Endodermal cell (in vitro differentiated cells): Measurements from ENCODE around the gene SIDT1. TPM values are rescaled to one million over a fixed set of nuclear protein-coding genes. Genes with fewer than 3 reads are reported as not detected.

Source experiments
- DNase-seq: peaks from one replicate; pipeline ENCODE4 v3.0.0-alpha.2; 2017
- H3K27ac ChIP-seq: 2 replicates; pipeline ENCODE4 v1.5.1; 2013; ENCODE audit warnings: mild to moderate bottlenecking, low read depth, low read length, moderate library complexity
- H3K27me3 ChIP-seq: 2 replicates; pipeline ENCODE4 v1.6.1; 2013; ENCODE audit warnings: mild to moderate bottlenecking, low read length, moderate library complexity; ENCODE audit not compliant: insufficient read depth, control insufficient read depth, poor library complexity, severe bottlenecking
- H3K36me3 ChIP-seq: 2 replicates; pipeline ENCODE4 v1.7.0; 2013; ENCODE audit warnings: mild to moderate bottlenecking, low read length, moderate library complexity; ENCODE audit not compliant: control insufficient read depth, insufficient read depth
- H3K4me1 ChIP-seq: one replicate; pipeline ENCODE4 v1.7.0; 2013; ENCODE audit warnings: low read length; ENCODE audit not compliant: control insufficient read depth, insufficient read depth
- H3K4me3 ChIP-seq: 2 replicates; pipeline ENCODE4 v1.5.1; 2013; ENCODE audit warnings: mild to moderate bottlenecking, low read length, moderate library complexity
- H3K9ac ChIP-seq: 2 replicates; pipeline ENCODE4 v1.6.1; 2013; ENCODE audit warnings: mild to moderate bottlenecking, low read length, moderate library complexity; ENCODE audit not compliant: poor library complexity, severe bottlenecking; ENCODE audit errors: extremely low read depth
- H3K9me3 ChIP-seq: 2 replicates; pipeline ENCODE4 v1.6.1; 2013; ENCODE audit warnings: mild to moderate bottlenecking, low read length, moderate library complexity; ENCODE audit not compliant: control insufficient read depth
- H3K27ac Mint-ChIP-seq: 2 replicates; pipeline ENCODE4 v1.8.0; 2020; ENCODE audit warnings: mixed read lengths
- H3K27me3 Mint-ChIP-seq: 2 replicates; pipeline ENCODE4 v1.8.0; 2021; ENCODE audit warnings: mild to moderate bottlenecking, mixed read lengths; ENCODE audit not compliant: insufficient read depth
- H3K36me3 Mint-ChIP-seq: 2 replicates; pipeline ENCODE4 v1.8.0; 2020; ENCODE audit warnings: low read depth, mixed read lengths
- H3K4me1 Mint-ChIP-seq: 2 replicates; pipeline ENCODE4 v1.8.0; 2020; ENCODE audit warnings: mixed read lengths
- H3K4me3 Mint-ChIP-seq: 2 replicates; pipeline ENCODE4 v1.8.0; 2020; ENCODE audit warnings: mild to moderate bottlenecking, moderate library complexity, mixed read lengths
- H3K9me3 Mint-ChIP-seq: 2 replicates; pipeline ENCODE4 v1.8.0; 2020; ENCODE audit warnings: mild to moderate bottlenecking, mixed read lengths
- WGBS, 2 experiments: methylation state at CpG; one replicate each; pipeline versions ENCODE4 v1.1.5 to v1.1.7; 2013; ENCODE audit warnings: missing lambda C conversion rate in 2 of 2, mixed read lengths in 1 of 2; ENCODE audit not compliant: insufficient coverage in 1 of 2, insufficient read length in 1 of 2; 5-methylcytosine and 5-hydroxymethylcytosine counted together
- total RNA-seq, 2 donors: library from RNA; stranded (reverse); fragmentation: NEBNext Ultra II Directional in 1 of 2; extraction: Animal tissue kit (Norgen Biotek cat#: 25700) in 1 of 2; gene quantifications; 2 replicates in 1 of 2; 3 replicates in 1 of 2; pipeline ENCODE4 v1.2.1, GENCODE V29; 2021
- TF ChIP-seq, protein P1 (sequence below): fragments of 200-600 bp; sonication (generic); conservative IDR thresholded peaks from 2 replicates; pipeline ENCODE4 v1.5.0; 2021; ENCODE audit warnings: antibody characterized with exemption, mild to moderate bottlenecking

Gene SIDT1
- total RNA-seq, 2 donors from 2014 or later = not detected

DNA sequence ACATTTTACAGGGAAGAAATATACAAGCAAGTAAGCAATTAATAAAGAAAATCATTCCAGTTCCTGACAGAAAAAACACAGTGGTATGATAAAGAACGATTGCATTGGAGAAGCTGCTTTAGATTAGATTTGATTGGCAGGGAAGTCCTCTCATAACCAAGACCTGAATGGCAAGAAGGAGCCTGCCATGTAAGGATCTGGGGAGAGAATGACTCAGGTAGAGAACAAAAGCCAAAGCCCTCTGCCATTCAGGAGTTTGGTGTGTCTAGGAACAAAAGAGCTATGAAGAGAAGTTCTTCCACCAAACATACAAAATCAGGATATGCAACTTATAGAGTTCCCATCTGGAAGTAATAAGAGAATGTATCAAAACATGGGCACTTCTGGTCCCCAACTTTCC lies 57.6 kb downstream of the SIDT1 start:
- H3K9me3 ChIP-seq = no peaks in the 10 kb centered on the region
- H3K9ac ChIP-seq = no peak overlapping the region
- TF ChIP-seq, protein P1, sequence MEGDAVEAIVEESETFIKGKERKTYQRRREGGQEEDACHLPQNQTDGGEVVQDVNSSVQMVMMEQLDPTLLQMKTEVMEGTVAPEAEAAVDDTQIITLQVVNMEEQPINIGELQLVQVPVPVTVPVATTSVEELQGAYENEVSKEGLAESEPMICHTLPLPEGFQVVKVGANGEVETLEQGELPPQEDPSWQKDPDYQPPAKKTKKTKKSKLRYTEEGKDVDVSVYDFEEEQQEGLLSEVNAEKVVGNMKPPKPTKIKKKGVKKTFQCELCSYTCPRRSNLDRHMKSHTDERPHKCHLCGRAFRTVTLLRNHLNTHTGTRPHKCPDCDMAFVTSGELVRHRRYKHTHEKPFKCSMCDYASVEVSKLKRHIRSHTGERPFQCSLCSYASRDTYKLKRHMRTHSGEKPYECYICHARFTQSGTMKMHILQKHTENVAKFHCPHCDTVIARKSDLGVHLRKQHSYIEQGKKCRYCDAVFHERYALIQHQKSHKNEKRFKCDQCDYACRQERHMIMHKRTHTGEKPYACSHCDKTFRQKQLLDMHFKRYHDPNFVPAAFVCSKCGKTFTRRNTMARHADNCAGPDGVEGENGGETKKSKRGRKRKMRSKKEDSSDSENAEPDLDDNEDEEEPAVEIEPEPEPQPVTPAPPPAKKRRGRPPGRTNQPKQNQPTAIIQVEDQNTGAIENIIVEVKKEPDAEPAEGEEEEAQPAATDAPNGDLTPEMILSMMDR = no peak
- Mint-ChIP-seq H3K27me3 (no peaks in the 10 kb centered on the region), H3K4me1 (no peaks in the 10 kb centered on the region), H3K36me3 (no peaks in the 10 kb centered on the region), H3K9me3 (no peaks in the 10 kb centered on the region), H3K4me3 (no peak overlapping the region), H3K27ac (no peak overlapping the region)
- WGBS, 2 experiments = 57 to 84% methylated on average over 1 of the region's 1 CpG
- H3K4me3 ChIP-seq = no peak overlapping the region
- no peaks in the 10 kb centered on the region for H3K36me3 ChIP-seq
- no peaks in the 10 kb centered on the region for H3K27me3 ChIP-seq
- no peak for DNase-seq
- H3K4me1 ChIP-seq = no peaks in the 10 kb centered on the region
- H3K27ac ChIP-seq = no peak overlapping the region

DNA sequence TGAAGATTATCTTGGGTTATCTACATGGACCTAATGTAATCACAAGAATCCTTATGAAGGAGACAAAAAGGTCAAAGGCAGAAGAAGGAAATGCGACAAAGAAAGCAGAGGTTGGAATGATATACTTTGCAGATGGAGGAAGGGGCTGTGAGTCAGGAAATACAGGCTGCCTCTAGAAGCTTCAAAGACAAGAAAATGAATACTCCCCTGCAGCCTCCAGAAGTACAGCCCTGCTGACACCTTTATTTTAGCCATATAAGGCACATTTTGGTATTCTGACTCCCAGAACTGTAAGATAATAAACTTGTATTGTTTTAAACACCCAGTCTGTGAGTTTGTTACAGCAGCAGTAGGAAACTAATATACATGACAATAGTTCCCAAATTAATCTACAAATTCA lies 58.6 kb downstream of the SIDT1 start:
- H3K27me3 ChIP-seq = no peaks in the 10 kb centered on the region
- no peaks in the 10 kb centered on the region for H3K36me3 ChIP-seq
- Mint-ChIP-seq H3K36me3 (no peaks in the 10 kb centered on the region), H3K9me3 (no peaks in the 10 kb centered on the region), H3K27me3 (no peaks in the 10 kb centered on the region), H3K4me1 (no peaks in the 10 kb centered on the region), H3K4me3 (no peak overlapping the region), H3K27ac (no peak overlapping the region)
- H3K4me3 ChIP-seq = no peak overlapping the region
- WGBS, 2 experiments = 48% methylated on average over 1 of the region's 1 CpG; no CpG with 5 or more reads in 1 of the 2 experiments
- H3K9me3 ChIP-seq = no peaks in the 10 kb centered on the region
- H3K27ac ChIP-seq = no peak overlapping the region
- TF ChIP-seq, protein P1 = no peak
- no peak overlapping the region for H3K9ac ChIP-seq
- H3K4me1 ChIP-seq = no peaks in the 10 kb centered on the region
- DNase-seq = no peak

DNA sequence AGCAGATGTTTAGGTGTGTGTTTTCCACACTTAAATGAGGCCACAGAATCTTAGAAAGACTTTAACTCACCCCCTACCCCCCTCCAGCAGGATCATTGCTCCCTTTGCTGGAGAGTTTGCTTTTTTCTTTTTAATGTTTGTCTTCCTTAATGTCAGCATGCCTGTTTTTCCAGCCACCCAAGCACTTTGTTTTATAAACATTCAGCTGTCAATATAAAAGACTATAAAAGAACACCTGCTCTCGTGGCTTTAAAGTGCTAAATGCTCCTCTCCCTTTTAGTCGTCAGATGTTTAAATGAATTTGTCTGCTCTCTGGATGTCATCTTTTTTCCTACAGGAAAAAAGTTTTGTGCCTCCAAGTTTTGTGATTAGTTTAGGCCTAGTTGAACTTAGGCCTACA lies 61.7 kb downstream of the SIDT1 start:
- 42% methylated on average over 2 of the region's 2 CpGs; no CpG with 5 or more reads in 1 of the 2 experiments for WGBS, 2 experiments
- no peaks in the 10 kb centered on the region for H3K4me1 ChIP-seq
- H3K36me3 ChIP-seq = no peaks in the 10 kb centered on the region
- H3K27me3 ChIP-seq = no peaks in the 10 kb centered on the region
- Mint-ChIP-seq H3K36me3 (no peaks in the 10 kb centered on the region), H3K4me1 (no peaks in the 10 kb centered on the region), H3K27ac (no peak overlapping the region), H3K27me3 (no peaks in the 10 kb centered on the region), H3K4me3 (no peak overlapping the region), H3K9me3 (no peaks in the 10 kb centered on the region)
- H3K9me3 ChIP-seq = no peaks in the 10 kb centered on the region
- no peak for DNase-seq
- no peak overlapping the region for H3K9ac ChIP-seq
- TF ChIP-seq, protein P1 = no peak
- H3K4me3 ChIP-seq = no peak overlapping the region
- no peak overlapping the region for H3K27ac ChIP-seq
